AG09319 (cell line): ENCODE measurements around the gene ECE2.

ENCODE experiments used
- DNase-seq: peaks from one replicate; pipeline ENCODE4 v3.0.0-alpha.2; 2010; ENCODE audit warnings: low read depth; ENCODE audit errors: extremely low read depth
- TF ChIP-seq, protein P1 (sequence below): IDR thresholded peaks from 2 replicates; pipeline ENCODE4 v1.5.1; 2011; ENCODE audit warnings: low read depth, mild to moderate bottlenecking, inconsistent platforms, low read length, moderate library complexity

The ECE2 gene

DNA sequence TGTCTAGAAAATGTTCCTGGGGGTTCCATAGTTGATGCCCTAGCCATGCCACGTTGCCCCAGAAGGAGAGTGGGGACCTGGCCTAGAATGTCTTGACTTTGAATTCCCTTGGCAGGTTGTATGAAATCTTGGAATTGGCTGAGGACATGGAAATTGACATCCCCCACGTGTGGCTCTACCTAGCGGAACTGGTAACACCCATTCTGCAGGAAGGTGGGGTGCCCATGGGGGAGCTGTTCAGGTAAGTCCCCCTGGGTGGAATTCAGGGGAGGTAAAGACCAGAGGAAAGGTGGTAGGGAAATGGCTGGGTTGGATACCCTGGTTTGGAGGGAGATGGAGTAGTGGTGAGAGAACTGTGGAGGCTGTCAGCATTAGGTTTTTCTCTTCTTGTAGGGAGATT, 52.7 kb downstream of the ECE2 start:
- no peak for DNase-seq
- TF ChIP-seq, protein P1, sequence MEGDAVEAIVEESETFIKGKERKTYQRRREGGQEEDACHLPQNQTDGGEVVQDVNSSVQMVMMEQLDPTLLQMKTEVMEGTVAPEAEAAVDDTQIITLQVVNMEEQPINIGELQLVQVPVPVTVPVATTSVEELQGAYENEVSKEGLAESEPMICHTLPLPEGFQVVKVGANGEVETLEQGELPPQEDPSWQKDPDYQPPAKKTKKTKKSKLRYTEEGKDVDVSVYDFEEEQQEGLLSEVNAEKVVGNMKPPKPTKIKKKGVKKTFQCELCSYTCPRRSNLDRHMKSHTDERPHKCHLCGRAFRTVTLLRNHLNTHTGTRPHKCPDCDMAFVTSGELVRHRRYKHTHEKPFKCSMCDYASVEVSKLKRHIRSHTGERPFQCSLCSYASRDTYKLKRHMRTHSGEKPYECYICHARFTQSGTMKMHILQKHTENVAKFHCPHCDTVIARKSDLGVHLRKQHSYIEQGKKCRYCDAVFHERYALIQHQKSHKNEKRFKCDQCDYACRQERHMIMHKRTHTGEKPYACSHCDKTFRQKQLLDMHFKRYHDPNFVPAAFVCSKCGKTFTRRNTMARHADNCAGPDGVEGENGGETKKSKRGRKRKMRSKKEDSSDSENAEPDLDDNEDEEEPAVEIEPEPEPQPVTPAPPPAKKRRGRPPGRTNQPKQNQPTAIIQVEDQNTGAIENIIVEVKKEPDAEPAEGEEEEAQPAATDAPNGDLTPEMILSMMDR: no peak

DNA sequence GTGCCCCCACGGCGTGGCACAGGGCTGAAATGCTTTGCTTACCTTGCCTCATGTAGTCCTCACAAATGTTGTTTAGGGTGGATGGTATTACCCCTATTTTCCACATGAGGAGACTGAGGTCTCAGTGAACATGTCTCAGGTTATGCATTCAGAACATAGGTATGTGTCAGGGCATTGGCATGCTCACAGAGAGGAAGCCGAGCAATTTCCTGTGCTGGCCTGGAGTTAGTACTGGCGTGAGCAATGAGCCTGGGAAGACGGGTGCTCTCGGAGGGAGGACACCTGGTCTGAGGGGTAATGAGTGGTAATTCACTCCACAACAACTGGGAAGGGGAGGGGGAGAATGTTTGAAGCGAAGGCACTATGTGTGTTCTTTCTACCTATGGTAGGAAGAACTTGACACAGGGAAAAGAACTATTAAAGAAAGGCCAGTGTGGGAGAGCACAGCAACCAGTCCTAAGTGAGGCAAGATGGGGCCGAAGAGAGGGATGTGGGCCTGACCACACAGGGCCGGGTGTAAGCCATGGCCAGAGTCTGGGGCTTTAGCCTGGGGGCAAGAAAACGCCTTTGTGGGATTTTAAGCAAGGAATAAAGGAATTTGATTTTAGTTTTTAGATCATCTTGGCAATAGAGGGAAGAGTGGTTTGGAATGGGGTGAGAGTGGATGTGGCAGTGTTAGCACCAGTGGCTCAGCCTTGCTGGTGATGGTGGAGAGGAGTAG, 56.7 kb downstream of the ECE2 start:
- TF ChIP-seq, protein P1: no peak
- no peak for DNase-seq

DNA sequence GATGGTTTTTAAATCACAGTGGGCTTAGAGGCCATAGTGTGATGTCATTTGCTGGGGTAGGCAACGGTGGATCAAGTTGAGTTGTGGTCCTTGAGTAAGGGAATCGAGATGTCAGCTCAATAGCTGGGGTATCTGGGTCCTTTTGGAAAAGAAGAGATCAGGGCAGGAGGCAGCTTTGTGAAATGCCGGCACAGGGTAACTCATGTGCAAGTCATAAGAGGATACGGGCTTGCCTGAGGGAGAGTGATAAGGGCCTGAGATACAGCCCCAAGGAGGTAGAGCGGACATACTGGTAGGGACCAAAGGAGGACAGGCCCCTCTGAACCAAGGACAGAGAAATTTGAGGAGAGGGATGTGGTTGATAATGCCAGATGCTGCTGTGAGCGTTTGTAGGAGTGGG, 57.4 kb downstream of the ECE2 start:
- TF ChIP-seq, protein P1: no peak
- no peak for DNase-seq

DNA sequence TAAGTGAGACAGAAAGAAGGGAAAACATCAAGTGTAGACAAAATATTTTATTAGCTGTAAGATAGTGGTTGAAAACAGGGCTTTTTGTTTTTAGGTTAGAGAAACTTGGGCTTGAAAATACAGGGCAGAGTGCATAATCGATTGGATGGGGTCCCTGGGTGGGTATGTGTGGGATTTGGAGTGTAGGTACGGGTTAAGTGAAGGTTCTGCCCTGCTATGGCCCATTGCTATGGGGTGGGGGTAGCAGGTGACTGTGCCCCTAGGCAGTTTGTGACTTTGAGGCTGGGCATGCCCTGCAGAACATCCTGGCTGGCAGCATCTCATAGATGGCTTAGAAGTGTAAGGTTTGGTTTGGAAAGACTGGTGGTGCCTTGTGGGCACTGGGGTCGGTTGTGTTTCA, 57.9 kb downstream of the ECE2 start:
- no peak for DNase-seq
- TF ChIP-seq, protein P1: no peak

DNA sequence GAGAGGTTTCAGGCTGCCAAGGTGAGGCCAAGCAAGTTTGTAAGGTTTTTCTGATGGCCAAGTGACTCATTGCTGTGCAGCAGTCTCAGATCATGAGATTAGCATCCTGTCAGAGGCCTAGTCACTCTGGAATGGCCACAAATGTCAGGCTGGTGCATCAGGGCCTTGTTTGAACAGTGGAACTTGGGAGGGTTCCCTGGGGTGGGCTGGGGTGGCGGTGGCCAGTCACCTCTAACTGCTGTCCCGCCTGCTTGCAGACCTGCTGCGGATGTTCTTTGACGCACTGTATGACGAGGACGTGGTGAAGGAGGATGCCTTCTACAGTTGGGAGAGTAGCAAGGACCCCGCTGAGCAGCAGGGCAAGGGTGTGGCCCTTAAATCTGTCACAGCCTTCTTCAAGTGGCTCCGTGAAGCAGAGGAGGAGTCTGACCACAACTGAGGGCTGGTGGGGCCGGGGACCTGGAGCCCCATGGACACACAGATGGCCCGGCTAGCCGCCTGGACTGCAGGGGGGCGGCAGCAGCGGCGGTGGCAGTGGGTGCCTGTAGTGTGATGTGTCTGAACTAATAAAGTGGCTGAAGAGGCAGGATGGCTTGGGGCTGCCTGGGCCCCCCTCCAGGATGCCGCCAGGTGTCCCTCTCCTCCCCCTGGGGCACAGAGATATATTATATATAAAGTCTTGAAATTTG, 58.8 kb downstream of the ECE2 start:
- TF ChIP-seq, protein P1: no peak
- no peak for DNase-seq

DNA sequence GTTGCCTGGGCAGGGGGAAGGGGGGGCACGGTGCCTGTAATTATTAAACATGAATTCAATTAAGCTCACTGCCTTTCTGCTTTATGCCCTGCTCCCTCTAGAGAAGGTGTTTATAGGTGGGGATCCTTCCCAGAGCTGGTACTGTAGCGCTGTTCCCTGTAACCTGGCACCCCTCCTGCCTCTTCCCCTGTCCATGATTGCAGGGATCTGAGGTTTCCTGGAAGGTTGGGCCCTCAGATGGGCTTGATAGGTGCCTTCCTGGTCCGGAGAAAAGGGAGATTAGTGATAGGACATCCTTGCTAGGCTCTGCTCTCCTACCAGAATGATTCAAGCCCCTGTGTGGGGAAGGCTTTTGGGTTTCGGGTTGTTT, 59.5 kb downstream of the ECE2 start:
- TF ChIP-seq, protein P1: no peak
- DNase-seq: no peak
